Endothelial cell of hepatic sinusoid (primary cell): ENCODE results near the gene BAHCC1.
"Not testable (repeated sequence)": the region's sequence is repeated elsewhere in the genome, so short reads cannot be mapped to it uniquely, and the experiment has no call there.

Experiments used
- in situ Hi-C: cut with HindIII; loops from 2 replicates; pipeline ENCODE4 v1.10.0; 2017; ENCODE audit warnings: low sequenced_read_pairs

BAHCC1 gene

DNA sequence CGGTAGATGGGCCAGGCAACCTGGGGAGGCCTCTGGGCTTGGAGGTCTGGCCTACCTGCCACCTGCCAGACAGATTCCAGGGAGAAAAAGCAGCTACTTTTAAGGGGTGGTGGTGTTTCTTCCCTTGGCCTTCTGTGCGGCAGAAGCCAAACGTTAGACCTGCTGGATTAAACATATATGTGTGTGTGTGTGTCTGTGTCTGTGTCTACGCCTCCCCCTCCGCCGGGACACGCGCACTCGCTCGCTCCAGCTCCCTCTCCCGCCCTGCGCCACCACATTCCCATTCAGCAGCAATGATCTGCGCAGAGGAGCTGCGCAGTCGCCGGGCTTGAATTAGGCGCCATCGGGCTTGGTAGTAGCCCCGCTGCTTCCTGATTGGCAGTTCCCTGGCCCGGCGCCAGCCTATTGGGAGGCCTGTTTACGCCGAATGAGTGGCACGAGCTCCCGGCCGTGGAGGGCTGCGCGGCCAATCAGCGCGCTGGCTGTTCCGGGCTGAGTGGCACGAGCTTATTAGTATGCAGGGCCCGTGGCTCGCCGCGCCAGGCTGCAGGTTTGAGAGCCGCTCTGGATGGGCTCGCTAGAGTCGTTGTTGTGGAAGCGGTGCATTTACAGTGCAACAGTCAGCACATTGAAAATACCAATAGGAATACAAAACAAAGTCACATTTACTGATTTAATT lies at the start of gene BAHCC1:
TSS of gene BAHCC1 (plus strand) at position 537 of the 679 bp plus-strand sequence. CDS start 4,283 bp downstream, outside the sequence.
- in situ Hi-C loops: loop anchor here (5.0 kb wide), 2 partner anchors 62 to 113 kb away; no protein-coding TSS in a partner anchor

DNA sequence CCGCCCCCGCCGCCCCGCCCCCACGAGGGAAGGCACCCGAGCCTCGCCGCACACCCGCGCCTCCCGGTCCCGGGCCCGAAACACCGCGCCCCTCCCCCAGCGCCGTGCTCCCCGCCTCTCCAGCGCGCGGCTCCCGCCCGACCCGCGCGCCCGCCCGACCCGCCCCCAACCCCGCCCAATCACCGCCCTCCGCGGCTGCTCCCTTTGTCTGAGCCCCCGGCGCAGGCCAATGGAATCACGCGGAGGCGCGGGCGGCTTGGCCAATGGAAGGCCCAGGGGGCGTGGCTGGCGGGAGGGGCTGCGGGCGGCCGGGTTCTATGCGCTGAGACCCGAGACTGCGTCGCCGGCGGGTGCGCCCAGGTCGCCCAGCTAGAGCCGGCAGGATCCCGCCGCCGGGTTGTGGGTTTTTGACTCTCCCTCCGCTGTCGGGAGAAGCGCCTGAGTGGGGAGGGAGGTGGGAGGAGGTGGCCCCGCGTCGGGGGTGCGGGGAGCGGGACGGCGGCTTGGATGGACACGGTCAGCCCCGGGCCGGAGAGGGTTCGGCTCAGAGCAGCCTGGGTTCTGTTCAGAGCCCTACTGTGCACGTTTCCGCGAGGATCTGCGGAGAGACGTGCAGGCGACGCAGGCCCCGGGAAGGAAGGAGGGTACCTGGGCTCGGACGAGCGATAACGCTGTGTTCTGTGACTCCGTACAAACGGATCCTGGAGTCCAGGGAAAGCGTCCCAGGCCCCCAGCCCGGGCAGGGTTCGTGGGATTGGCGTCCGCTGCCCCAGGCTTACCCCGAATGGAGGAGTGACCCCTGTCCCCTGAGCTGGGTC lies 49.0 kb upstream of the BAHCC1 start:
- in situ Hi-C loops: no loop called here

DNA sequence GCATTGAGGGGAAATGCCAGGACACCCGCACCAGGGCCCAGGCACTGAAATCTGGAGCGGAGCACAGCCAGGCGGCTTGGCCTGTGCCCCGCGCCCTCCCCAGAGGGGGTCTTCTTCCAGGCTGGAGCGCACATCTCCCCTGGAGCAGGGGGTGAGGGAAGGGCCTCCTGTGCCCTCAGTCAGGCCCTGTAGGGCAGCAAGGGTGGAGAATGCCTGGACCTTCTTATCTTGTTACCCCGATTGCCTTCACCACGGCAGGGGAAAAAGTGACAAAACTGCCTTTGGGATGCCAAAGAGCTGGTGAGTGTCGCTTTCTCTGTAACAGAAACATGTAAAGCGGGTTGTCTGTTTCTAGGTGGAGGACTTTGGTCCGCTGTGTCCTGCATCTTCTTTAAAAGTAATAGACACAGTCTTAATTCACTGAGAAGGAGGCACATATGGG lies 48.3 kb upstream of the BAHCC1 start:
- in situ Hi-C loops: no loop called here

DNA sequence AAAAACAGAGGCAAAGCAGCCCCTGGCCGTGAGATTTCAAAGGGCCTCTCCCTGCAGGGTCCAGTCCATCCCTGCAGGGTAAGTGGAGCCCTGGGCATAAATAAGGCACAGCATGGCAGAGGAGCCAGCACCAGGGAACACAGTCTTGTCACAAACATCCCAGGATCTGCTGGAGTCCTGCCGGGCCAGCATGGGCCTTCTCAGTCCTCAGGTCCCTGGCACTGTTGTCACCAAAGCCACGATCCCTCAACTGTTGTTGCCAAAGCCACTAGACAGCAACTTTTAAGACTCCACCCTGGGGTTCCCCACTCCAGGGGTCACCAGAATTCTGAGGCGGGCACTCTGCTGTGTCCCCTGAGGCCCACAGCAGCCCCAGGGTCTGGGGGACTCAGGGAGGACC lies 47.8 kb upstream of the BAHCC1 start:
- in situ Hi-C loops: no loop called here

DNA sequence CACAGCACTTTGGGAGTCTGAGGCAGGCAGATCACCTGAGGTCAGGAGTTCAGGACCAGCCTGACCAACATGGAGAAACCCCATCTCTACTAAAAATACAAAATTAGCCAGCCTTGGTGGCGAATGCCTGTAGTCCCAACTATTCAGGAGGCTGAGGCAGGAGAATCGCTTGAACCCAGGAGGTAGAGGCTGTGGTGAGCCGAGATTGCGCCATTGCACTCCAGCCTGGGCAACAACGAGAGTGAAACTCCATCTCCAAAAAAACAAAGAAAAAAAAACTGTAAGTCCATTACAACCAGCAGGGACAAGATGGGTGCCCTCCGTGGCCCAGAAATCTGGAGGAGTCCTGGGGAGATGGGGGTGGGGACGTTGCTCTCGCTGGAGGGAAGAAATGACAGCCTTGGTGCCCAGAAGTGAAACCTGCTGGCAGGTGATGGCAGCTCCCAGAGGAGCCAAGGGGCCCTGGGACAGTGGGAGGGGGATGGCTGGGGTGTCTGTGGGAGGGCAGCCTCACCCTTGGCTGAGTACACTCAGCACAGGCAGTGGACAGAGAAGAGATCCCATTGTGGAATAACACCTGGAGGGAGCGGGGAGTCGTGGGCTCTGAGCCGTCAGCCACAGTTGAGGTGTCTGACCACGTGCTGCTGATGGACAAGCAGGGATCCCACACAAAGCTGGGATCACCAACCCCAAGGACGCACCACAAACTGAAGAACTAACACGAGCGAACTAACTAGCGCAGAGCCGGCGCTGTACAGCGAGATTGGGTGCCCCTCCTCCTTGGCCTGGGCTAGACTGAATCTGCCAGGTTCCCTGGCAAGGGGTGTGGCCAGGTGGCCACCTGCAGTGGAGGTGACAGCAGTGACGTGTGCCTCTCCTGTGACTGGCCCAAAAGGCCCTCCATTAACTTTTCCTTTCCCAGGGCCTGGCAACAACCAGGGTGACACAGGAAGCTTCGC lies 46.9 kb upstream of the BAHCC1 start:
- in situ Hi-C loops: no loop called here

DNA sequence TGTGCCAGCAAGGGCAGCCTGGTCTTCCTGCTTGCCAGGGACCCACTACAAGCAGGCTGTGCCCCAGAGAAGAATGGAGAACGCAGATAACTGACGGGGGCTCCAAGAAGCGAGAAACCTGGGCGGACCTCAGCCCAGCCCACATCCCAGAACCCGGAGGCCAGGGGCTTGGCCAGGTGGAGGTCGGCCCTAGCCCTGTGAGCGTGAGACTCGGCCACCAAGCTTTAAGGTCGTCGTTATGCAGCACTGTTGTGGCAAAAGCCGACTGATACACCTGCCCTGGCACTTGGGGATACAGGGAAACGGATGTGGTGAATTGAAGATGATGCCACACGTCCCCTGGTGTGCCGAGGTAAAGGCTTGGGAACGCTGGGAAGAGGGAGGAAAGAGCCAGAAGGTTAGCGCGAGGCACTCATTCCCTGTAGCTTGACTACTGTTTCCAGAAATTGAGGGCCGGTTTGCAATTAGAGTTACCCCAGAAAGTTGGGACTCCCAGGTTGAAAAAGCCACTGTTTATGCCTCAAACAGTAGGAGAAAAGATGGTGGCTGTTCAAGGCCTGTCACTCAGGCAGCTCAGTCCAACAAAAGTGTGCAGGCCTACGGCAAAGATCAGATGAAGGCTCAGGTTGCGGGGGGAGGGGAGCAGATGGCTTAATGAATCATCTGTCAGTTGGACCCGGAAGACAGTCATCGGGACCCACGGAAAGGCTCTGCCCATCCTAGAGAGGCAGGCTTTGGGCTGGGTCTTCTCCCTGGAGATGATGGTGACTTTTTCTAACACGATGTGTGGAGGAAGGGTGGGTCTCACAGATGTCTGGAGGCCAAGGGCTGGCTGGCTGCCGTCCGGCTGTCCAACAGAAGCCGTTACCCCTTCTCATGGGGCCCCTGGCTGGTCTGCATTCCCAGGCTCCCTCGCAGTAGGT lies 45.6 kb upstream of the BAHCC1 start:
- in situ Hi-C loops: no loop called here

DNA sequence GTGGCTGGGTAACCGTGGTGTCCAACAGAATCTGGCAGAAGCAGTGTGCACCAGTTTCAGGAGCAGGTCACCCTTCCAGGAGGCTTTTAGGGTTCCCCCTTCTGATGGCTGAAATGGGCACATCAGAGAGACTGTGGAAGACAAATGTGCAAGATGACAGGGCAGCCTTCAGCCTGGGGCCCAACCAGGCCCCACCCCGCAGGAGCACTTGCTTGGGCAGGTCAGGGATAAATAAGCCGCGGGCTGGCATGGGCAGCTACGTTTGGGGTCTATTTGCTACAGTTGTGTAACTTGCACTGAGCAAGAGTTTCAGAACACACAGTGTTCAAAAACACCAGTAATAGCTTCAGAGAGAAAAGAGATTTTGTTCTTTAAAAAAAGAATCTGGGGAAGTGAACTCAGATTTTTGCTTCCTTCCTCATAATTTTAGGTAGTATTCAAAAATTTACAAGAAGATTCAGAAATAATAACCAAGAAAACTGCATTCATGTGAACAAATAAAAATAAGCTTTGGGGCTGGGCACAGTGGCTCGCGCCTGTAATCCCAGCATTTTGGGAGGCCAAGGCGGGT lies 44.9 kb upstream of the BAHCC1 start:
- in situ Hi-C loops: no loop called here

DNA sequence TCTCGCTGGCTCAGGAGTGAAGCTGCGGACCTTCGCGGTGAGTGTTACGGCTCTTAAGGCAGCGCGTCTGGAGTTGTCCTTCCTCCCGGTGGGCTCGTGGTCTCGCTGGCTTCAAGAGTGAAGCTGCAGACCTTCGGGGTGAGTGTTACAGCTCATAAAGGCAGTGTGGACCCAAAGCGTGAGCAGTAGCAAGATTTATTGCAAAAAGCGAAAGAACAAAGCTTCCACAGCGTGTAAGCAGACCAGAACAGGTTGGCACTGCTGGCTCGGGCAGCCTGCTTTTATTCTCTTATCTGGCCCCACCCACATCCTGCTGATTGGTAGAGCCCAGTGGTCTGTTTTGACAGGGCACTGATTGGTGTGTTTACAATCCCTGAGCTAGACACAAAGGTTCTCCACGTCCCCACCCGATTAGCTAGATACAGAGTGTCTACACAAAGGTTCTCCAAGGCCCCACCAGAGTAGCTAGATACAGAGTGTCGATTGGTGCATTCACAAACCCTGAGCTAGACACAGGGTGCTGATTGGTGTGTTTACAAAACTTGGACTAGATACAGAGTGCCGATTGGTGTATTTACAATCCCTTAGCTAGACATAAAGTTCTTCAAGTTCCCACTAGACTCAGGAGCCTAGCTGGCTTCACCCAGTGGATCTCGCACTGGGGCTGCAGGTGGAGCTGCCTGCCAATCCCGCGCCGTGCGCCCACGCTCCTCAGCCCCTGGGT lies 43.8 kb upstream of the BAHCC1 start:
- in situ Hi-C loops: not testable (repeated sequence)

DNA sequence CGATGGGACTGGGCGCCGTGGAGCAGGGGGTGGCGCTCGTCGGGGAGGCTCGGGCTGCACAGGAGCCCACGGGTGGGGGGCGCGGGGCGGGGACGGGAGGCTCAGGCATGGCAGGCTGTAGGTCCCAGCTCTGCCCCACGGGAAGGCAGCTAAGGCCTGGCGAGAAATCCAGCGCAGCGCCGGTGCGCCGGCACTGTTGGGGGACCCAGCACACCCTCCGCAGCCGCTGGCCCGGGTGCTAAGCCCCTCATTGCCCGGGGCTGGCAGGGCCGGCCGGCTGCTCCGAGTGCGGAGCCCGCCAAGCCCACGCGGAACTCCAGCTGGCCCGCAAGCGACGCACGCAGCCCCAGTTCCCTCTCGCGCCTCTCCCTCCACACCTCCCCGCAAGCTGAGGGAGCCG lies 43.2 kb upstream of the BAHCC1 start:
- in situ Hi-C loops: not testable (repeated sequence)

DNA sequence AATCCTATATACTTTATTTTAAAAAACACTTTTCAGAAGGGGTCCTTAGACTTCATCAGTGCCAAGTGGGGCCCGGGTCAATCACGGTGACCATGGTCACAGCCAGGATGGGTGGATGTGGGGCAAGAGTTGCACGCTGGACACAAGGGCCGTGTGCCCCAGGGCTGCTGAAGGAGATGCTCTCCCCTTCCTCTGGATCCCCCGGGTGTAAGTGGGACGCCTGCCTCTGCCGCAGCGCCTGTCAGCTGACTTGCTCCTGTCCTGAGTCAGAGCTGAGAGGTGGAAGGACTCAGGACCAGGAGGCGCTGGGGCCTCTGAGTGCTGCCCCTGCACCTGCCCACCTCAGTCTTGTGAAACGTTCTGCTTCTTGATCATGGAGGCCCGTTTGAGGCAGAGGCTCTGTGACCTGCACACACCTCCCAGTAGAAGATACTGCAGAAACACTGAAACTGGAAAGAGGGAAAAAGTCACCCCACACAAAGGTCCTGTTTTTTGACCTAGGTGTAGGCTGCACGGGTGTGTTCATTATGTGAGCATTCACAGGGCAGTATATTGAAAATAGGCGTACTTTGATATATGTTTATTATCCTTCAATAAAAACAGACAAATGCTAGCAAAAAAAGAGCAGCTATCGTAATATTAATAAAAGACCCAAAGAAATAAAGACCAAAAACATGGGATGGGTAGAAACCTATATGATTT lies 40.9 kb upstream of the BAHCC1 start:
- in situ Hi-C loops: no loop called here

DNA sequence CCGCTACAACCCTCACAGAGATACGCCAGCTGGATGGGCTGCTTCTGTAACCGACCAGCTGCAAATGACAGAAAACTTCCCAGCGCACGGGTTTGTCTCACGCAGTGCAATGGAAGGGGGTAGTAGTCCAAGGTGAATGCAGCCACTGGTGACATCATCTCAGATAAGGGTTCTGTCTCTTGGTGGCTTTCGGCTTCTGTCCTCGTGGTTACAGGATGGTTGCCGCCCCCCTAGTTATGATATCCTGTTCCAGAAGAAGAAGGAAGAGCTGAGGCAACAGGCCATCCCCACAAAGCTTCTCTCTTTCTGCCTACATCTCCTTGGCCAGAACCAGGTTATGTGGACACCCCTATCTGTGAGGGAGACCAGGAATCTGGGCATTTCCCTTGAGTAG lies 40.3 kb upstream of the BAHCC1 start:
- in situ Hi-C loops: no loop called here

DNA sequence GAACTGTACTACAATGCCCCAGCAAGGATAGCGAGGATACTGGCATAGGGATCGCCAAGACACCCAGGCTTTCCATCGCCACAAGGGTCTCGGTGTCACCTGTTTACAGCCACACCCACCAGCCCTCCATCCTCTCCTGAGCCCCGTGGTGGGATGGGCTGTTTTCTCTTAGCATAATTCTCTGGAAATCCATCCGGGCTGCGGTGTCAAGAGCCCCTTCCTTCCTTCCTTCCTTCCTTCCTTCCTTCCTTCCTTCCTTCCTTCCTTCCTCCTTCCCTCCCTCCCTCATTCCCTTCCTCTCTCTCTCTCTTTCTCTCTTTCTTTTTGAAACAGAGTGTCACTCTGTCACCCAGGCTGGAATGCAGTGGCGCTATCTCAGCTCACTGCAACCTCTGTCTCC lies 36.0 kb upstream of the BAHCC1 start:
- in situ Hi-C loops: no loop called here

DNA sequence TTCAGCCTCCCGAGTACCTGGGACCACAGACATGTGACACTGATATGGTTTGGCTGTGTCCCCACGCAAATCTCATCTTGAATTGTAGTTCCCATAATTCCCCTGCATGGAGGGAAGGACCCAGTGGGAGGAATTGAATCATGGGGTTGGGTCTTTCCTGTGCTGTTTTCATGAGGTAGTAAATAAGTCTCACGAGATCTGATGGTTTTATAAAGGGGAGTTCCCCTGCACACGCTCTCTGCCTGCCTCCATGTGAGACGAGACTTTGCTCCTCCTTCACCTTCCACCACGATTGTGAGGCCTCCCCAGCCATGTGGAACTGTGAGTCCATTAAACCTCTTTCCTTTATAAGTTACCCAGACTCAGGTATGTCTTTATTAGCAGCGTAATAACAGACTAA lies 33.3 kb upstream of the BAHCC1 start:
- in situ Hi-C loops: not testable (repeated sequence)

DNA sequence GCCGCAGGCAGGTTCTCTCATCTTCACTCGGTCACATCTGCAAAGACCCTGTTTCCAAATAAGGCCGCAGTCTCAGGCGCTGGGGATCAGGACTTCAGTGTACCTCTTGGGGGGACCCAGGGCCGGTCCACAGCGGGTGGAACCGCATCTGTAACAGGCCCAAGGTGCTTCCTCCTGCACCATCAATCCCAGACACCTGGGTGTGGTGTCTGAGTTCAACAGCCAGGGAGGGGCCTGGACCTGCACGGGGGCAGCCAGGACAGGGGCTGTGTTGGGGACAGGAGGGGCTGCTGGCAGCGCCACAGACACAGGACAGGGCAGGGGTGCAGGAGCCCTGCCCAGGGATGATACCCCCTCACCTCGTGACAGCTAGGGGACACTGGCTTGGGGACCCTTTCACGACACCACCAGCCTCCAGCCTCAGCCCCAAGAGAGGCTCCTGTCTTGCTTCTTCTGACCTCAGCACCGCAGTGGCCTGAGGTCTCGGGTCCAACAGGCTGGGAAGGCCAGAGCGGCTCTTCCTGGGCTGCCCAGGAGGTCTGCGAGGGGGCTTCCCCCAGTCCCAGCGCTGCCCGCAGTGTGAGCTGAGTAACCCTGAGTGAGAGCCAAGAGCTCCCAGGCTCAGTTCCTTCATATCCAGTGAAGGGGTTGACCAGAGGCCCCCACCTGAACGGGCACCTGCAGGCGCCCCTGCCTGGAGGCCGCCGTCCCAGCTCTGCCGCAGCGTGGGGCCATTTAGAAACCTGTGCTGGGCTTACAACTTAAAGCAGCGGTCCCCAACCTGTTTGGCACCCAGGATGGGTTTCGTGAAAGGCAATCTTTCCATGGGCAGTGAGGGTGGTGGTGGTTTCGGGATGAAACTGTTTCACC lies 30.7 kb upstream of the BAHCC1 start:
- in situ Hi-C loops: no loop called here

DNA sequence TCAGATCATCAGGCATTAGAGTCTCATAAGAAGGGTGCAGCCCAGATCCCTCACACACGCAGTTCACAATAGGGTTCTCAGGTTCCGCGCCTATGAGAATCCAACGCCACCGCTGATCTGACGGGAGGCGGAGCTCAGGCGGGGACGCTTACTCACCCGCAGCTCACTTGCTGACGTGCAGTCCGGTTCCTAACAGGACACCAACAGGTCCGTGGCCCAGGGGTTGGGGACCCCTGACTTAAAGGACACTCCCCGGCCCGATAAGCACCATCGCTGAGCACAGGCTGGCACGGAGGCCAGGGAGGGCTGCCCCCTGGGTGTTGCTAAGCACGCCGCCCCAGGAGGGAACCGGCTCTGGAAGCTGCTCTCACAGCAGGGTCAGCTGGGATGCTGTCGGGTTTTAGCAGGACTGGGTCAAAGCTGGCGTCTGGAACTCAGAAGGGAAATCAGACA lies 30.1 kb upstream of the BAHCC1 start:
- in situ Hi-C loops: no loop called here

DNA sequence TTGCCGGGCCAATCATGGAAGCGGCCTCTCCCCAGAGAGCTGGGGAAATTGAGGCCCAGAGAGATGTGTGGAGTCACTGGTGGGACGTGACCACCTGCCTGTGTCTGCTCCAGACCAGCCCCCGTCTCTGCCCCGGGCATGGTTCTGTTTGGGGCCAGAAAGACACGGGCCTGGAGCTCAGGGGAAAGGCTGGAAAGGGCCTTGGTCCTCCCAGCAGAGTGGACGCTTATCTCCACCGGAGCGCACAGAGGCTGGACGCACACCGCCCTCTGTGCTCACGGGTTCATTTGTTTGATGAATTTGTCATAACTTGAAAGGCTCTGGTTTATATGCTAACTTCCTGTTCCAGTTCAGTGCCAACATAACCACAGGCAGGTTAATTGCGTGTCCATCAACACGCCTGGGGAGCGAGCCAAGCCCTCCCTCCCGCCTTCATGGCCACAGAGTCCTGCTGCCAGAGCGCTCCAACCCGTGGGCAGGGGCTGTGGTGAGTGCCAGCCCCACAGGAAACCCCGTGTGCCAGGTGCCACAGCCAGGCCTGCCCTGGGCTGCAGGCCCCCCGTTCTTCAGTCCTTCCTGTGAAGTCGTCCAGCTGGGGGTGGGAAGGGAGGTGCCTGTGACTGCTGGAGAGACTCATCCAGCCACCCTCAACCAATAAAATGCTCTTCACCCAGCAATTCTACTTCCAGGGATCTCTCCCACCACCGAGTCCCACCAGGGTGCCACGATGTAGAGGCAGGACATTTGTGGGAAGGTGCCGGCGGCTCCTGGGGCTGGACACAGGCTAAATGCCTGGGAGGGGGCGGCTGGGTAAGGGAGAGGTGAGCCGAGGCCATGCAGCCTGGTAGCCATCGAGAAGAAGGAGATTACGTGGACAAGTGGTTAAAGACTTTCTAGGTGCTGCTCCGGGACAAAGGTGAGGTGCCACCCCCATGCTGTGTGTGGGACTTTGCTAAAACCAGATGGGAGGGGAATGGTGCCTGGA lies 29.4 kb upstream of the BAHCC1 start:
- in situ Hi-C loops: no loop called here
